ENCODE measurements around the gene AOC3.

DNA sequence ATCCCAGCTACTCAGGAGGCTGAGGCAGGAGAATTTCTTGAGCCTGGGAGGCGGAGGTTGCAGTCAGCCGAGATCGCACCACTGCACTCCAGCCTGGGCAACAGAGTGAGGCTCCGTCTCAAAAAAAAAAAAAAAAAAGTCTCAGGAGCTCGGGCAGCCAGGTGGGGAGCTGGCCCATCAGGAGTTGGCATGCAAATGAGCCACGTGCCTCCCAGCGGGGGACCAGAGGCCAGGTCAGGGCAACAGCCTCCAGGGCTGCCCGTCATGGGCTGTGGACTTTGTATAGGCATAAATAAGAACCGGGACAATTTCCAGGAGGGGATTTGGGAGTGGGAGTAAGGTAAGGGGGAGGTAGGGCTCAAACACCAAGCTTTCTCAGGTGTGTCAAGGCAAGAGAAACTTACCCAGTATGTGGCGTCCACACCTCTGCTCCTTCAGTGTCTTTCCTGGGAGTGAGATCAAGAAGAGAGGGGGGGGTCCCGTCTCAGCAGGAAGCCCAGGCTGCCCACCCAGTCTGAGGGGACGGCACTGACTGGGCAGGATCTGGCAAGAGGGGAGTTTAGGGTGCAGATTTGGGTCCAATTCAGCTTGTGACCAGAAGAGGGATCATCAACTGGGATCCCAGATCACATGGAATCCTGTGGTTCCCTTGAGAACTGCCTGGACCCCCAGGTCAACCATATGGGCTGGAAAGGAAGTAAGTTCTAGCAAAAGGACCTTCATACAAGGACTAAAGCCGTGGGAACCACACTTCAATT, 27.3 kb downstream of the AOC3 start:
- no peak for TF ChIP-seq CTCF (IDR thresholded peaks at IDR 0.05; ENCODE audit: low read depth, low read length, missing input control)
- no peak for TF ChIP-seq TAF1 (conservative IDR thresholded peaks at IDR 0.05)
- TF ChIP-seq MAX (IDR thresholded peaks at IDR 0.05) = no peak
- TF ChIP-seq REST (IDR thresholded peaks at IDR 0.05) = no peak
- TF ChIP-seq SP1 (IDR thresholded peaks at IDR 0.05) = peak; percentile 72
- TF ChIP-seq JUND (IDR thresholded peaks at IDR 0.05) = peak in 1 of 2 donors; percentile 30

All from liver (tissue), 3 donors.